HepG2 (cell line): ENCODE results near the gene SPHK2. TPM values are rescaled to one million over a fixed set of nuclear protein-coding genes. Genes with fewer than 3 reads are reported as not detected.

Source experiments
- AHR ChIP-seq: IDR thresholded peaks from 2 replicates; pipeline ENCODE4 v1.6.1; 2018; ENCODE audit warnings: missing genetic modification reagents, missing compliant biosample characterization
- HNRNPL ChIP-seq: fragments of 200-400 bp; formaldehyde crosslinking; IDR thresholded peaks from 2 replicates; pipeline ENCODE4 v1.6.1; 2017; ENCODE audit warnings: mild to moderate bottlenecking, low read depth, low read length
- HOXA9 ChIP-seq: sonication (generic); formaldehyde crosslinking; IDR thresholded peaks from 2 replicates; pipeline ENCODE4 v1.8.1; 2022; ENCODE audit warnings: missing genetic modification reagents, mild to moderate bottlenecking, moderate library complexity, borderline replicate concordance
- MBD4 ChIP-seq: IDR thresholded peaks from 2 replicates; pipeline ENCODE4 v1.6.1; 2012; ENCODE audit warnings: low read length, inconsistent platforms, borderline replicate concordance
- MXD4 ChIP-seq: IDR thresholded peaks from 2 replicates; pipeline ENCODE4 v1.6.1; 2016; ENCODE audit warnings: mild to moderate bottlenecking, missing biosample characterization, missing genetic modification reagents
- NR2C2 ChIP-seq: sonication (generic); formaldehyde crosslinking; IDR thresholded peaks from 2 replicates; pipeline ENCODE4 v1.4.0; 2020; ENCODE audit warnings: missing genetic modification reagents, mild to moderate bottlenecking, moderate library complexity, borderline replicate concordance
- ZNF136 ChIP-seq: sonication (generic); formaldehyde crosslinking; IDR thresholded peaks from 2 replicates; pipeline ENCODE4 v1.8.1; 2022; ENCODE audit warnings: low read depth, mild to moderate bottlenecking, moderate library complexity, missing genetic modification reagents
- ZNF629 ChIP-seq: sonication (generic); formaldehyde crosslinking; conservative IDR thresholded peaks from 2 replicates; pipeline ENCODE4 v1.5.0; 2020; ENCODE audit warnings: missing genetic modification reagents
- ZSCAN22 ChIP-seq: sonication (generic); formaldehyde crosslinking; IDR thresholded peaks from 2 replicates; pipeline ENCODE4 v1.4.0; 2020; ENCODE audit warnings: mild to moderate bottlenecking, missing genetic modification reagents
- polyA plus RNA-seq, 8 experiments: library from polyadenylated mRNA; depleted of rRNA in 3 of 8; stranded (reverse) in 7 of 8; unstranded in 1 of 8; fragments of >200 nt; fragmentation: Illumina TruSeq in 4 of 8; extraction: Trizol in 4 of 8; gene quantifications; 2 replicates each; pipeline versions ENCODE4 v1.2.1 to v1.2.3, GENCODE V29; 2011 to 2016; ENCODE audit warnings: low read depth in 4 of 8, missing spikeins in 1 of 8, mixed read lengths in 1 of 8; ENCODE audit not compliant: insufficient read depth in 1 of 8
- total RNA-seq, 5 experiments: library from RNA; depleted of rRNA; stranded (reverse); fragments of >200 nt; fragmentation: Illumina TruSeq; extraction: Trizol; gene quantifications; 2 replicates each; pipeline ENCODE4 v1.2.3, GENCODE V29; 2016; ENCODE audit warnings: low read depth in 1 of 5
- TF ChIP-seq, protein P1 (sequence below): sonication (generic); formaldehyde crosslinking; IDR thresholded peaks from 2 replicates; pipeline ENCODE4 v1.8.1; 2023; ENCODE audit warnings: mild to moderate bottlenecking, inconsistent platforms, moderate library complexity, missing genetic modification reagents, borderline replicate concordance
- TF ChIP-seq, protein P2 (sequence below): IDR thresholded peaks from 2 replicates; pipeline ENCODE4 v1.6.1; 2016
- TF ChIP-seq, protein P3 (sequence below): IDR thresholded peaks from 2 replicates; pipeline ENCODE4 v1.6.1; 2012; ENCODE audit warnings: inconsistent platforms
- TF ChIP-seq, protein P4 (sequence below): sonication (generic); formaldehyde crosslinking; IDR thresholded peaks from 2 replicates; pipeline ENCODE4 v1.5.1; 2020; ENCODE audit warnings: missing genetic modification reagents, mild to moderate bottlenecking, borderline replicate concordance

Gene SPHK2
- total and polyA plus RNA-seq, 2 of the 13 experiments (the other 11 are each of a cell fraction or from before 2014, with no cell fraction given), result 2.9 to 14.4 TPM

DNA sequence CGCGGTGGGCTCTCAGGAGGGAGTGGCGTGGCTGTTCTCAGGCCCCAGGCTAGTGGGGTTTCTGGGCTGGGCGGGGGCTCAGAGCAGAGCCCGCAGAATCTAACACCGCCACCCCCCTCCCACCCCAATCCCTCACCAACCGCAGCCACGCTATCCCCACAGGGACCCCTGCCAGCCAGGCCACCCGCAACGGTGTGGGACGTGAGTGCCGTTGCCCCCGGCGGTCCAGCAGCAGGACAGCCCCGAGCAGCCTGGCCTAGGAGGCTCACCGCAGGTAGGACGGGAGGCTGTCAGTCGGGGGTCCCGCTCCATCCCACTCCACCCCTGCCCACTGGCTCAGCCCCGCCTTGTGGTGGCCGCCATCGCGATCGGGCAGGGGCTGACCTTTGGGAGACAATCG, 53.7 kb downstream of the SPHK2 start, which contains the start of gene NTN5 (continued):
- TF ChIP-seq AHR (CRISPR knock-in tag) (no peak), MBD4 (no peak), HOXA9 (CRISPR knock-in tag) (no peak), ZNF136 (CRISPR knock-in tag) (no peak), NR2C2 (no peak), HNRNPL (no peak), MXD4 (CRISPR knock-in tag) (no peak), ZSCAN22 (no peak), ZNF629 (CRISPR knock-in tag) (no peak)
- TF ChIP-seq, protein P1, sequence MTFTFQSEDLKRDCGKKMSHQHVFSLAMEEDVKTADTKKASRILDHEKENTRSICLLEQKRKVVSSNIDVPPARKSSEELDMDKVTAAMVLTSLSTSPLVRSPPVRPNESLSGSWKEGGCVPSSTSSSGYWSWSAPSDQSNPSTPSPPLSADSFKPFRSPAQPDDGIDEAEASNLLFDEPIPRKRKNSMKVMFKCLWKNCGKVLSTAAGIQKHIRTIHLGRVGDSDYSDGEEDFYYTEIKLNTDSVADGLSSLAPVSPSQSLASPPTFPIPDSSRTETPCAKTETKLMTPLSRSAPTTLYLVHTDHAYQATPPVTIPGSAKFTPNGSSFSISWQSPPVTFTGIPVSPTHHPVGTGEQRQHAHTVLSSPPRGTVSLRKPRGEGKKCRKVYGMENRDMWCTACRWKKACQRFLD (CRISPR knock-in tag), result no peak
- TF ChIP-seq, protein P2, sequence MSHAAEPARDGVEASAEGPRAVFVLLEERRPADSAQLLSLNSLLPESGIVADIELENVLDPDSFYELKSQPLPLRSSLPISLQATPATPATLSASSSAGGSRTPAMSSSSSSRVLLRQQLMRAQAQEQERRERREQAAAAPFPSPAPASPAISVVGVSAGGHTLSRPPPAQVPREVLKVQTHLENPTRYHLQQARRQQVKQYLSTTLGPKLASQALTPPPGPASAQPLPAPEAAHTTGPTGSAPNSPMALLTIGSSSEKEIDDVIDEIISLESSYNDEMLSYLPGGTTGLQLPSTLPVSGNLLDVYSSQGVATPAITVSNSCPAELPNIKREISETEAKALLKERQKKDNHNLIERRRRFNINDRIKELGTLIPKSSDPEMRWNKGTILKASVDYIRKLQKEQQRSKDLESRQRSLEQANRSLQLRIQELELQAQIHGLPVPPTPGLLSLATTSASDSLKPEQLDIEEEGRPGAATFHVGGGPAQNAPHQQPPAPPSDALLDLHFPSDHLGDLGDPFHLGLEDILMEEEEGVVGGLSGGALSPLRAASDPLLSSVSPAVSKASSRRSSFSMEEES (CRISPR knock-in tag), result no peak
- TF ChIP-seq, protein P3, sequence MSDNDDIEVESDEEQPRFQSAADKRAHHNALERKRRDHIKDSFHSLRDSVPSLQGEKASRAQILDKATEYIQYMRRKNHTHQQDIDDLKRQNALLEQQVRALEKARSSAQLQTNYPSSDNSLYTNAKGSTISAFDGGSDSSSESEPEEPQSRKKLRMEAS, result no peak
- TF ChIP-seq, protein P4, sequence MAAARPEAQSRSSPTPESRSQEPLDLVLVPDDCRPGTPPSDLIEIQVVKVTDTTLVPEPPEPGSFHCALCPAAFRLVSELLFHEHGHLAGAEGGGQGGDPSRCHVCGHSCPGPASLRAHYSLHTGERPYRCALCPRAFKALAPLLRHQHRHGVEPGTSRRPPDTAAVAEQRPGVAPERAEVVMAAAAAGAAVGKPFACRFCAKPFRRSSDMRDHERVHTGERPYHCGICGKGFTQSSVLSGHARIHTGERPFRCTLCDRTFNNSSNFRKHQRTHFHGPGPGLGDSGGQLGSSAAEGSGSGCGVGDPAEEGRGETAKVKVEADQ (CRISPR knock-in tag), result no peak
- TF ChIP-seq, all 625 proteins: peak for 0
